ENCODE results near the gene PLPPR3. TPM values are rescaled to one million over a fixed set of nuclear protein-coding genes. Genes with fewer than 3 reads are reported as not detected.

The PLPPR3 gene
- total and polyA plus RNA-seq, 2 donors from 2014 or later: not detected

GRCh38 chr19:782185-782877 lies 39.4 kb downstream of the PLPPR3 start:
- no peak for TF ChIP-seq CTCF (IDR thresholded peaks at IDR 0.05; ENCODE audit: borderline replicate concordance, extremely low read depth, insufficient read depth)
- peak overlapping the region in 2 of 3 donors; percentile 33 to 69 for H3K9ac ChIP-seq (ENCODE audit: low read length in 3 of 3)
- H3K27ac ChIP-seq (ENCODE audit: low read depth in 2 of 2, low read length in 2 of 2): peak overlapping the region; percentile 71 to 84
- intact Hi-C loops (cut with DNase I): no loop called here
- DNase-seq: peak in 4 of 5 donors; percentile 61 to 88 (median 81)
- no peaks in the 10 kb centered on the region for H3K36me3 ChIP-seq (ENCODE audit: control insufficient read depth in 2 of 3, insufficient read depth in 3 of 3, low read length in 3 of 3)
- peak overlapping the region; percentile 26 to 60 (median 37) for H3K4me3 ChIP-seq (ENCODE audit: low read length in 3 of 3)
- FAIRE-seq: no peak
- peaks cover 0 to 16% (median 0%) of the 10 kb centered on the region in 3 donors for H3K4me1 ChIP-seq (ENCODE audit: control insufficient read depth in 2 of 3, insufficient read depth in 2 of 3, low read depth in 1 of 3, low read length in 3 of 3)
- H3K27me3 ChIP-seq (ENCODE audit: control insufficient read depth, insufficient read depth, low read length): no peaks in the 10 kb centered on the region
- no peaks in the 10 kb centered on the region for H3K9me3 ChIP-seq (ENCODE audit: control insufficient read depth in 2 of 3, insufficient read depth in 1 of 3, low read length in 3 of 3)

GRCh38 chr19:781800-782184 lies 40.0 kb downstream of the PLPPR3 start:
- FAIRE-seq (no peak), DNase-seq (peak in 1 of 5 donors; percentile 44)
- no peaks in the 10 kb centered on the region for H3K36me3 ChIP-seq (ENCODE audit: control insufficient read depth in 2 of 3, insufficient read depth in 3 of 3, low read length in 3 of 3)
- H3K4me3 ChIP-seq (ENCODE audit: low read length in 3 of 3): peak overlapping the region in 1 of 3 donors; percentile 60
- peaks cover 0 to 16% (median 0%) of the 10 kb centered on the region in 3 donors for H3K4me1 ChIP-seq (ENCODE audit: control insufficient read depth in 2 of 3, insufficient read depth in 2 of 3, low read depth in 1 of 3, low read length in 3 of 3)
- H3K27ac ChIP-seq (ENCODE audit: low read depth in 2 of 2, low read length in 2 of 2): peak overlapping the region; percentile 71 to 84
- no peaks in the 10 kb centered on the region for H3K9me3 ChIP-seq (ENCODE audit: control insufficient read depth in 2 of 3, insufficient read depth in 1 of 3, low read length in 3 of 3)
- peak overlapping the region in 1 of 3 donors; percentile 69 for H3K9ac ChIP-seq (ENCODE audit: low read length in 3 of 3)
- no peak for TF ChIP-seq CTCF (IDR thresholded peaks at IDR 0.05; ENCODE audit: borderline replicate concordance, extremely low read depth, insufficient read depth)
- no peaks in the 10 kb centered on the region for H3K27me3 ChIP-seq (ENCODE audit: control insufficient read depth, insufficient read depth, low read length)
- intact Hi-C loops (cut with DNase I): no loop called here

DNA sequence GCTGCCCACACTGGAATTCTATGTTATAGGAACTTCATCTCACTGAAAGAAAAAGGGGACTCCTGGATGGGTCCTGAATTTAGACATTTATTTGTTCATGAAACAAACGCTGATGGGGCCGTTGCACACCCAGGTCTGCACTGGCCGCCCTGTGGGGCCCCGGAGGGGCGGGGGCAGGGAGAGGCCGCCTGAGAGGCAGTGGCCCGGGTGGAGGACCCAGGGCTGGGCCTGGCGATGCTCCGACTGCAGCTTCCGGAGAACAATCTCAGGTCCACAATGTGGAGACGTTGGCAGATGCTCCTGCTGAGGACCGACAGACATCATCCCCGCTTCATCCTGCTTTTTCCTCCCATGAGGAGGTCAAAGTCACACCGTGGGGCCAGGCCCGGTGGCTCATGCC lies 40.8 kb downstream of the PLPPR3 start:
- Histone ChIP-seq H3K4me3 (ENCODE audit: low read length in 3 of 3) (no peak overlapping the region), H3K36me3 (ENCODE audit: control insufficient read depth in 2 of 3, insufficient read depth in 3 of 3, low read length in 3 of 3) (no peaks in the 10 kb centered on the region), H3K9me3 (ENCODE audit: control insufficient read depth in 2 of 3, insufficient read depth in 1 of 3, low read length in 3 of 3) (no peaks in the 10 kb centered on the region), H3K9ac (ENCODE audit: low read length in 3 of 3) (no peak overlapping the region), H3K27me3 (ENCODE audit: control insufficient read depth, insufficient read depth, low read length) (no peaks in the 10 kb centered on the region), H3K4me1 (ENCODE audit: control insufficient read depth in 2 of 3, insufficient read depth in 2 of 3, low read depth in 1 of 3, low read length in 3 of 3) (peaks cover 0 to 16% (median 0%) of the 10 kb centered on the region in 3 donors), H3K27ac (ENCODE audit: low read depth in 2 of 2, low read length in 2 of 2) (no peak overlapping the region)
- FAIRE-seq (no peak), DNase-seq (peak in 1 of 5 donors; percentile 46)
- intact Hi-C loops (cut with DNase I): no loop called here
- TF ChIP-seq CTCF (IDR thresholded peaks at IDR 0.05; ENCODE audit: borderline replicate concordance, extremely low read depth, insufficient read depth): no peak

Measured in kidney (tissue), 14 donors.